HepG2 (cell line): ENCODE results near the gene ABI3. TPM values are rescaled to one million over a fixed set of nuclear protein-coding genes. Genes with fewer than 3 reads are reported as not detected.

Experiments used
- ELK4 ChIP-seq: sonication (generic); formaldehyde crosslinking; IDR thresholded peaks from 2 replicates; pipeline ENCODE4 v1.9.0; 2021; ENCODE audit warnings: missing genetic modification reagents, borderline replicate concordance
- HNRNPK ChIP-seq: fragments of 200-400 bp; formaldehyde crosslinking; IDR thresholded peaks from 2 replicates; pipeline ENCODE4 v1.6.1; 2018; ENCODE audit warnings: low read length, low read depth, moderate library complexity, mild to moderate bottlenecking; ENCODE audit not compliant: poor library complexity, severe bottlenecking
- JUNB ChIP-seq: sonication (generic); formaldehyde crosslinking; IDR thresholded peaks from 2 replicates; pipeline ENCODE4 v1.8.0; 2022; ENCODE audit warnings: missing genetic modification reagents, mild to moderate bottlenecking, borderline replicate concordance
- MAFK ChIP-seq, 2 experiments: IDR thresholded peaks in 1 of 2; conservative IDR thresholded peaks in 1 of 2; 2 replicates each; pipeline ENCODE4 v1.6.1; 2011; ENCODE audit warnings: improper control_type of control experiment in 2 of 2, low read length in 2 of 2
- MEIS2 ChIP-seq: sonication (generic); formaldehyde crosslinking; IDR thresholded peaks from 2 replicates; pipeline ENCODE4 v1.9.0; 2021; ENCODE audit warnings: mild to moderate bottlenecking, missing genetic modification reagents
- NFYB ChIP-seq: sonication (generic); formaldehyde crosslinking; IDR thresholded peaks from 2 replicates; pipeline ENCODE4 v1.4.0; 2020; ENCODE audit warnings: missing genetic modification reagents
- NR2C2 ChIP-seq: sonication (generic); formaldehyde crosslinking; IDR thresholded peaks from 2 replicates; pipeline ENCODE4 v1.4.0; 2020; ENCODE audit warnings: missing genetic modification reagents, mild to moderate bottlenecking, moderate library complexity, borderline replicate concordance
- SKIL ChIP-seq: sonication (generic); formaldehyde crosslinking; IDR thresholded peaks from 2 replicates; pipeline ENCODE4 v1.8.0; 2022; ENCODE audit warnings: missing genetic modification reagents, mild to moderate bottlenecking, moderate library complexity, borderline replicate concordance
- SOX13 ChIP-seq, 3 experiments: fragments of 450-650 bp in 1 of 3; sonication (generic) in 1 of 3; formaldehyde crosslinking in 1 of 3; IDR thresholded peaks in 2 of 3; conservative IDR thresholded peaks in 1 of 3; 2 replicates each; pipeline versions ENCODE4 v1.5.0 to v1.6.1; 2016 to 2020; ENCODE audit warnings: antibody characterized with exemption in 1 of 3, mild to moderate bottlenecking in 1 of 3, missing compliant biosample characterization in 1 of 3, missing genetic modification reagents in 1 of 3, moderate library complexity in 1 of 3
- SP1 ChIP-seq, 2 experiments: fragments of 450-650 bp in 1 of 2; sonication (generic) in 1 of 2; formaldehyde crosslinking in 1 of 2; IDR thresholded peaks; 2 replicates each; pipeline versions ENCODE4 v1.4.0 to v1.6.1; 2016 to 2020; ENCODE audit warnings: missing genetic modification reagents in 1 of 2
- SRF ChIP-seq: IDR thresholded peaks from 2 replicates; pipeline ENCODE4 v1.6.1; 2011; ENCODE audit warnings: mild to moderate bottlenecking, low read depth, low read length, moderate library complexity
- ZBTB7B ChIP-seq: sonication (generic); formaldehyde crosslinking; IDR thresholded peaks from 2 replicates; pipeline ENCODE4 v1.4.0; 2020; ENCODE audit warnings: missing genetic modification reagents
- ZNF777 ChIP-seq: sonication (generic); formaldehyde crosslinking; IDR thresholded peaks from 2 replicates; pipeline ENCODE4 v1.4.0; 2020; ENCODE audit warnings: missing genetic modification reagents
- ZSCAN31 ChIP-seq: sonication (generic); formaldehyde crosslinking; IDR thresholded peaks from 2 replicates; pipeline ENCODE4 v1.5.0; 2020; ENCODE audit warnings: low read depth, mild to moderate bottlenecking, missing genetic modification reagents
- polyA plus RNA-seq, 8 experiments: library from polyadenylated mRNA; depleted of rRNA in 3 of 8; stranded (reverse) in 7 of 8; unstranded in 1 of 8; fragments of >200 nt; fragmentation: Illumina TruSeq in 4 of 8; extraction: Trizol in 4 of 8; gene quantifications; 2 replicates each; pipeline versions ENCODE4 v1.2.1 to v1.2.3, GENCODE V29; 2011 to 2016; ENCODE audit warnings: low read depth in 4 of 8, missing spikeins in 1 of 8, mixed read lengths in 1 of 8; ENCODE audit not compliant: insufficient read depth in 1 of 8
- total RNA-seq, 5 experiments: library from RNA; depleted of rRNA; stranded (reverse); fragments of >200 nt; fragmentation: Illumina TruSeq; extraction: Trizol; gene quantifications; 2 replicates each; pipeline ENCODE4 v1.2.3, GENCODE V29; 2016; ENCODE audit warnings: low read depth in 1 of 5
- TF ChIP-seq, protein P1 (sequence below): sonication (generic); formaldehyde crosslinking; IDR thresholded peaks from 2 replicates; pipeline ENCODE4 v1.4.0; 2020; ENCODE audit warnings: low read depth, mild to moderate bottlenecking, missing genetic modification reagents
- TF ChIP-seq, protein P2 (sequence below): sonication (generic); formaldehyde crosslinking; IDR thresholded peaks from 2 replicates; pipeline ENCODE4 v1.5.1; 2020; ENCODE audit warnings: mild to moderate bottlenecking, missing genetic modification reagents, moderate library complexity
- TF ChIP-seq, protein P3 (sequence below): sonication (generic); formaldehyde crosslinking; IDR thresholded peaks from 2 replicates; pipeline ENCODE4 v1.4.0; 2020; ENCODE audit warnings: missing genetic modification reagents

Gene ABI3
- total and polyA plus RNA-seq, 2 of the 13 experiments (the other 11 are each of a cell fraction or from before 2014, with no cell fraction given), result not detected

DNA sequence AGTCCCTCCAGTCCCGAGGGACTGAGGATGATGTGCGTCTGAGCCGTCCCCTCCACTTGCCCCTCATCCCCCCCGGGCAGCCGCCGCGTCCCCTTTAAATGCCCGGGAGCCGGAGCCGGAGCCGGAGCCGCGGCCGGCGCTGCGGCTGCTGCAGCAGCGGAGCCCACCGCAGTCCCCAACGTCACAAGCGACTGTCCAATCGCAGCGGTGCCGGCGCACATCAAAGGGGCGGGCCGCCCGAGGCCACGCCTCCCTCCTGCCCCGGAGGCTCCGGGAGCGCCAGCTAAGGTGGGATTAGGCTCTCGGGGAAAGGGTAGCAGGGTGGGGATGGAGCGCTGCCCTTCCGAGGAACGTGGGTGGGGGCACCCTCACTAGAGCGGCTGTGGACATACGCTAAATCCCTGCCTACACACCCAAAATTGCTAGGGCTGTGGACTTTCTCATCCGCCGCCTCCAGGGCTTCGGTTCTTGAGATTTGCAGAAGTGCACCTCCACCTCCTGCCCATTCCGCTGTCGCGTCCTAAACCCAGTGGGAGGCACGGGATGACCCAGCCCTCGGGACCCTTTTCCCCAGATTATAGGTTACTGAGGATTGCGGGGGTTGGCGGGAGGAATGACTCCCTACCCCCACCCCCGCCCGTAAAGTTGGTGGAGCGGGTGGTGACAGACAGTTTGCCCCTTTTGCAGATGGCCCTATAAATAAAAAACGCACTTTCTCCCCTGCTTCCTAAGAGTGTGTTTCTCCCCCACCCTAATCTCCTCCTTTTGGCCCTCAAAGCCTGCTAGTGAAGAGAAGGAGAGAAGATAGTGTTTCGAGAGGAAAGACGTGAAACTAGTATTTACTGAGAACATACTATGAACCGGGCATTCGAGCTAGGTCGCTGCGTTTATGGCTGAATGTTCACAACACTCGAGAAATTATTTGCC lies 20.4 kb downstream of the ABI3 start, which contains the start of gene PHOSPHO1 (continued):
- TF ChIP-seq SKIL (CRISPR knock-in tag) (no peak), NR2C2 (CRISPR knock-in tag) (no peak), ZBTB7B (CRISPR knock-in tag) (peak; percentile 60; the same call in 1 of the 2 replicates), ZNF777 (CRISPR knock-in tag) (0 out of 2 replicates have a peak, but pooled peaks have one; percentile 35), MEIS2 (no peak), SOX13 (IDR thresholded peaks at IDR 0.05) (no peak), SOX13 (CRISPR knock-in tag; conservative IDR thresholded peaks at IDR 0.05 in 1 of 2, IDR thresholded peaks at IDR 0.05 in 1 of 2) (no peak), SP1 (IDR thresholded peaks at IDR 0.05) (no peak), SP1 (CRISPR knock-in tag; IDR thresholded peaks at IDR 0.05) (peak; percentile 88), SRF (no peak), HNRNPK (peak; percentile 93), ELK4 (CRISPR knock-in tag) (no peak), MAFK (conservative IDR thresholded peaks at IDR 0.05 in 1 of 2, IDR thresholded peaks at IDR 0.05 in 1 of 2; ENCODE audit: low read length in 2 of 2) (no peak), JUNB (CRISPR knock-in tag) (no peak), ZSCAN31 (CRISPR knock-in tag) (peak; percentile 55; the same call in 1 of the 2 replicates), NFYB (CRISPR knock-in tag) (peak; percentile 83)
- TF ChIP-seq, protein P1, sequence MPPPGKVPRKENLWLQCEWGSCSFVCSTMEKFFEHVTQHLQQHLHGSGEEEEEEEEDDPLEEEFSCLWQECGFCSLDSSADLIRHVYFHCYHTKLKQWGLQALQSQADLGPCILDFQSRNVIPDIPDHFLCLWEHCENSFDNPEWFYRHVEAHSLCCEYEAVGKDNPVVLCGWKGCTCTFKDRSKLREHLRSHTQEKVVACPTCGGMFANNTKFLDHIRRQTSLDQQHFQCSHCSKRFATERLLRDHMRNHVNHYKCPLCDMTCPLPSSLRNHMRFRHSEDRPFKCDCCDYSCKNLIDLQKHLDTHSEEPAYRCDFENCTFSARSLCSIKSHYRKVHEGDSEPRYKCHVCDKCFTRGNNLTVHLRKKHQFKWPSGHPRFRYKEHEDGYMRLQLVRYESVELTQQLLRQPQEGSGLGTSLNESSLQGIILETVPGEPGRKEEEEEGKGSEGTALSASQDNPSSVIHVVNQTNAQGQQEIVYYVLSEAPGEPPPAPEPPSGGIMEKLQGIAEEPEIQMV (CRISPR knock-in tag), result no peak
- TF ChIP-seq, protein P2, sequence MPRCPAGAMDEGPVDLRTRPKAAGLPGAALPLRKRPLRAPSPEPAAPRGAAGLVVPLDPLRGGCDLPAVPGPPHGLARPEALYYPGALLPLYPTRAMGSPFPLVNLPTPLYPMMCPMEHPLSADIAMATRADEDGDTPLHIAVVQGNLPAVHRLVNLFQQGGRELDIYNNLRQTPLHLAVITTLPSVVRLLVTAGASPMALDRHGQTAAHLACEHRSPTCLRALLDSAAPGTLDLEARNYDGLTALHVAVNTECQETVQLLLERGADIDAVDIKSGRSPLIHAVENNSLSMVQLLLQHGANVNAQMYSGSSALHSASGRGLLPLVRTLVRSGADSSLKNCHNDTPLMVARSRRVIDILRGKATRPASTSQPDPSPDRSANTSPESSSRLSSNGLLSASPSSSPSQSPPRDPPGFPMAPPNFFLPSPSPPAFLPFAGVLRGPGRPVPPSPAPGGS (CRISPR knock-in tag), result peak; percentile 60; the same call in 1 of the 2 replicates
- TF ChIP-seq, protein P3, sequence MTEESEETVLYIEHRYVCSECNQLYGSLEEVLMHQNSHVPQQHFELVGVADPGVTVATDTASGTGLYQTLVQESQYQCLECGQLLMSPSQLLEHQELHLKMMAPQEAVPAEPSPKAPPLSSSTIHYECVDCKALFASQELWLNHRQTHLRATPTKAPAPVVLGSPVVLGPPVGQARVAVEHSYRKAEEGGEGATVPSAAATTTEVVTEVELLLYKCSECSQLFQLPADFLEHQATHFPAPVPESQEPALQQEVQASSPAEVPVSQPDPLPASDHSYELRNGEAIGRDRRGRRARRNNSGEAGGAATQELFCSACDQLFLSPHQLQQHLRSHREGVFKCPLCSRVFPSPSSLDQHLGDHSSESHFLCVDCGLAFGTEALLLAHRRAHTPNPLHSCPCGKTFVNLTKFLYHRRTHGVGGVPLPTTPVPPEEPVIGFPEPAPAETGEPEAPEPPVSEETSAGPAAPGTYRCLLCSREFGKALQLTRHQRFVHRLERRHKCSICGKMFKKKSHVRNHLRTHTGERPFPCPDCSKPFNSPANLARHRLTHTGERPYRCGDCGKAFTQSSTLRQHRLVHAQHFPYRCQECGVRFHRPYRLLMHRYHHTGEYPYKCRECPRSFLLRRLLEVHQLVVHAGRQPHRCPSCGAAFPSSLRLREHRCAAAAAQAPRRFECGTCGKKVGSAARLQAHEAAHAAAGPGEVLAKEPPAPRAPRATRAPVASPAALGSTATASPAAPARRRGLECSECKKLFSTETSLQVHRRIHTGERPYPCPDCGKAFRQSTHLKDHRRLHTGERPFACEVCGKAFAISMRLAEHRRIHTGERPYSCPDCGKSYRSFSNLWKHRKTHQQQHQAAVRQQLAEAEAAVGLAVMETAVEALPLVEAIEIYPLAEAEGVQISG, result no peak
